EL (cell line): ENCODE measurements around the gene TTLL11.
"Not testable (repeated sequence)": the region's sequence is repeated elsewhere in the genome, so short reads cannot be mapped to it uniquely, and the experiment has no call there.

ENCODE experiments used
- DNase-seq: peaks from one replicate; pipeline ENCODE4 v3.0.0-alpha.2; 2016

Gene TTLL11

DNA sequence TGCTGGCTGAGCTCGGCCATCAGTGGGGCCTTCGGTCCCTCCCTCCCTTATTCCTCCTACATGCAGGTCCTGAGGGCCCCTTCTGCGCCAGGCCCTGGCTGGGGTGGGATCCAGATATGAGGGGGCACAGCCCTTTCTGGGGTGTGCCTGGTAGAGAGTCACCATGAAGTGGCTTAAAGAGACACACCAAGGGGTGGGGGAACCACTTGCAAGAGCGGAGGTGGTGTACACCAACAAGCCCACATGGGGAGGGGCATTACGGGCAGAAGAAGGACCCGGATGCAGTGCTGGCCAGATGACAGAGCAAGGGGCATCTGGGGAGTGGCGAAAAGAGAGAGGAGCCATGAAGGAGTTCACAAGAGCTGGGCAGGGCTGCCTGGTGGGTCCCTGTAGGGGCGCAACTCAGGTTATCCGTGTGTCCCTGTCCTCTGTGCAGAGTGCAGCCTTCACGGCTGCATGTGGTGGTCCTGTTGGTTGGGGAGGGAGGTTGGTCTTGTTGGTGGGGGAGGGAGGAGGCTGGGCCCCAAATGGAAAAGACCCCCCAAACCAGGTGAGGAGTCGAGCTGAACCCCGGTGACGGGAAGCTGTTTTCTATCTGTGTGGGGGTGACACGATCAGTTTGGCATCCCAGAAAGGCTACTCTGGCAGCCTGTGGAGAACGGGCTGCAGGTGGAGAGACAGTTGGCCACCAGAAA is 283.6 kb downstream of the TTLL11 start:
- DNase-seq: no peak

DNA sequence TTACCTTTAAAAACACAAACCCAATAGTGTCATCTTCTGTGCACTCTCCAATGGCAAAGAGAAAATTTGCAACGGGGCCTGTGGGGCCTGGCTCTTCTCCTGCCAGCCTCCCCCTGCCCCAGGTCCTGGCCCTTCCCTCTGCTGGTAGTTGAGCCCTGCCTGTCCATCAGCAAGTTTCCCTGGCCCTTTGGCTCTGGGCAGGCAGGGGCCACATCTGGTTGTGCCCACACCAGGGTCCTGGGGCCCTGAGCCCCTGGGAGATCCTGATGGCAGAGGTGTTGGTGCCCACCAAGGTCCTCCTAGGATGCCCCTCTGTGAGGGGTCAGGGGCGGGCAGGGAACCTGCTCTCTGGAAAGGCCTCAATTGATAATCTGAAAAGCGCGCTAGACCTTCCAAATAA is 284.3 kb downstream of the TTLL11 start:
- no peak for DNase-seq

DNA sequence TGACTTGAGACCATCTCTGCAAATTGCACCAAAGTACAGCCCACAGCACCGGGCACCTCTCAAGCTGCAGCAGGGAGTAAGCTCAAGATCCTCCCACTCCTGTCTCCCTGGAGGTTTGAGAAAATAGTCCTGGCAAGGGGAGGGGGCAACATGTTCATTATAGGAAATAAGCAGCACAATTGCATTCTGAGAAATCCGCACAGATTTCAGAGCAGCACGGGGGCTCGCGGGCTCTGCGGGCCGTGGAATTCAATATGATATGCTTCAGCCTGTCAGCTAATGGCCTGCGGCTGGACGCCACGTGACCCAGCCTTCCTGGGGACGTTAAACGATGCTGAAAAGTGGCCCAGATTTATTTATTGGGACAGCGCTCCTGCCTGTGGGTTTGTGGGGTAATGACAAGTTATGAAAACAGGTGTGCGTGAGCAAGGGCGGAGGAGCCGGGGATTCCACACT is 285.3 kb downstream of the TTLL11 start:
- no peak for DNase-seq

DNA sequence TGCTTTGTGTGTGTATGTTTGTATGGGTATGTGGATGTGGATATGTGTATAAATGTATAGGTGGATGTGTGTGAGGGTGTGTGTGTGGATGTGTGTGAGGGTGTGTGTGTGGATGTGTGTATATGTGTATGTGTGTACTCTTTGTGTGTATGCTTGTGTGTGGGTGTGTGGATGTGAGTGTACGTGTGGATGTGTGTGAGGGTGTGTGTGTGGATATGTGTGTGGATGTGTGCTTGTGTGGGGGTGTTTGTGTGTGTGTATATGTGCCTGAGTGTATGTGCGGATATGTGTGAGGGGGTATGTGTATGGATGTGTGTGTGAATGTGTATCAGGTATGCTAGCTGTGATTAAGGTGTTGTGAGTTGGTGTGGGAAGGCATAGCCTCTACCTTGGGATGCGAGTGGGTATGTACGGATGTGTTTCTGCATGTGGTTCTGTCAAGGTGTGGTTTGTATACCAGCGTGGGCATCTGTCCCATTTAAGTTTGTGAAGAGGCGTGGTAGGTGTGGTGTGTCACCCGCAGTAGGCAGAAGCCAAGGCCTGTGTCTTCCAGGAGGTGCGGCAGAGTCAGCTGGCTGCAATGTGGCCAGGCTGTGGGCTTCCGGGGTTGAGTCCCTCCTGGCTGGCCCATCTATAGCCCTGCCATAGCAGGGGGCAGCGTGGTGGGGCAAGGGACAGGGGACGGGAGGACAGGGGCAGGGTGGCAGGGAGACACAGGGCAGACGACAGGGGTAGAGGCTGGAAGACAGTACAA is 285.9 kb downstream of the TTLL11 start:
- DNase-seq: no peak

DNA sequence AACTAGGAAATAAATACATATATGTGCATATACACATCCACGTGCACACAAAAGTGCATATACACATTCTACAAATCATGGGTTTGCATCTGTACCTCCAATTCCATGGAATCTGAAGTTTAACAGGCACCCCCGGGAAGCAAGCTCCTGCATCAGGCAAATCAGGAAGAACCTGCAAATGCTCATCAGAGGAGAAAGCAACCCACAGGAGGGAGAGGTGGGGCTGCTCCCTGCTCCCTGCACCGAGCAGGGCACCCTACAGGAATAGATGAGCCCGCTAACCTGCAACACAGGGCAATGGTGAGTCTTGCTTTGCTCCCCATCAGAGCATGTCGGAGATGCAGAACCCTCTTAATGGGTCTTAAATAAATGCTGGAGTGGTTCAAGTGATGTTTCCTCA is 290.4 kb downstream of the TTLL11 start:
- DNase-seq: no peak

DNA sequence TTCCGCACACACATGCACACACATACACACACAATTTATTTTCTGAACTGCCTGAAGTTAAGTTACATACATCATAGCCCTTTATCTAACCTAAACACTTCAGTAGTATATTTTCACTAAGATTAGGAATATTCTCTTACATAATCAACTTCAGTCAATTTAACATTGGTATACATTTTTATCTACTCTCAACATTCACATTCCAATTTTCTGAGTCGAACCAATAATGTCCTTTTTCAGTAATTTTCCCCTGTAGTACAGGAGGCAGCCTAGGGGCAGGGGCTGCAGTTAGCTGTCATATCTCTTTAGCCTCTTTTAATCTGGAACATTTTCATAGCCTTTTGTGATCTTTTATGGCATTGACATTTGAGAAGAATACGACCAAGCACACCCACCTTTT is 291.5 kb downstream of the TTLL11 start:
- DNase-seq: no peak

DNA sequence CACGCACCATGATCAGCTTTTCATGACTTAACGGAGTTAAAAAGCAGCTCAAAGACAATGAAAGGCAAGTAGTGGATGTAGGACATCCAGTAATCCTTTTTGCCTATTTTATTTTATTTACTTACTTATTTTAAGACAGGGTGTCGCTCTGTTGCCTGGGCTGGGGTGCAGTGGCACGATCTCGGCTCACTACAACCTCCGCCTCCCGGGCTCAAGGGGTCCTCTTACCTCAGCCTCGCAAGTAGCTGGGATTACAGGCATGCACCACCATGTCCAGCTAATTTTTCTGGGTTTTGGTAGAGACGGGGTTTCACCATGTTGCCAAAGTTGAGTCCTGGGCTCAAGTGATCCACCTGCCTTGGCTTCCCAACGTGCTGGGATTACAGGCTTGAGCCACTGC is 292.7 kb downstream of the TTLL11 start:
- no peak for DNase-seq

DNA sequence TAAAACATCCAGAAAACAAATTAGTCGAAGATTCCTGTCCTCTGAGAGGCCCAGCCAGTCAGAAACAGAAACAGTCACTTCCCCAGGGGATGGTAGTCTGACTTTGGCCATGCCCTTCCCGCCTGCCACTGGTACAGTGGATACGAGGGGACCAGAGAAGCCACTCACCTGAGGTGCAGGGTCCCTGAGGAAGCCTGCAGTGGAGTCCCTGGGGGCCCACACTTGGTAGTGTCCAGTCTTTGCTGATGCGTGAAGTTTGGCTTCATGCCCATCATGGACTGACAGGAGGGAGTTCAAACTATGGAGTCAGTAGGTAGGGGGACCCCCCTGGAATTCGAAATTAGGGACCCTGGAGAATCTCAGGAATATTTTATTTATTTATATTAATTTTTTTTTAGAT is 294.2 kb downstream of the TTLL11 start:
- DNase-seq: no peak

DNA sequence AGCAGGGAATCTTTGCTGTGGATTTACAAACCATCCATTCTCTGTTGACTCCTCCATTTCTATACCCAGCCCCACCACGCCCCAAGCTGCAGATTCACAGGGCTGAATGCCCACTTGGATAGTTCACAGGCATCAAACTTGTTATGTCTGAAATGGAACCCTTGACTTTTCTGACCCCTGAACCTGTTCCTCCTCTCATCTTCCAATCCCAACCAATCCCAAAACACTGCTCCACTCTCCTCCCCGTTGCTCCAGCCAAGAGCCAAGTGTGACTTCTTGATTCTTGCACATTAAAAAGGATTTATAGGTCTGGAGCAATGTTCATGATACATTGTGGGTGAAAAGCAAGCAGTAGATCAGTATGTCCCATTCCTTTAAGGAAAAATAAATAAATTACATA is 296.0 kb downstream of the TTLL11 start:
- DNase-seq: no peak

DNA sequence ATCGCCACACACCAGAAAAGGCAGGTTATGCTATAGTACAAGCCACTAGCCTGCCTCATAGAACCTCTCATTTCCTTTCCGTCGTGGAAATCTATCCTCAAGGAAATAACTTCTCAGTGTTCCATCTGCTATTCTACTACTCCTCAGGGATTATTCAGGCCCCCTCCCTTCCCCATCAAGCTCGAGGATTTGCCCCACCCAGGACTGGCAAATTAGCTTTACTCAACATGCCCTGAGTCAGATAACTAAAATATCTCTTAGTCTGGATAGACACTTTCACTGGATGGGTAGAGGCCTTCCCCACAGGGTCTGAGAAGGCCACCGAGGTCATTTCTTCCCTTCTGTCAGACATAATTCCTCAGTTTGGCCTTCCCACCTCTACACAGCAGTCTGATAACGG is 298.8 kb downstream of the TTLL11 start:
- DNase-seq: not testable (repeated sequence)

DNA sequence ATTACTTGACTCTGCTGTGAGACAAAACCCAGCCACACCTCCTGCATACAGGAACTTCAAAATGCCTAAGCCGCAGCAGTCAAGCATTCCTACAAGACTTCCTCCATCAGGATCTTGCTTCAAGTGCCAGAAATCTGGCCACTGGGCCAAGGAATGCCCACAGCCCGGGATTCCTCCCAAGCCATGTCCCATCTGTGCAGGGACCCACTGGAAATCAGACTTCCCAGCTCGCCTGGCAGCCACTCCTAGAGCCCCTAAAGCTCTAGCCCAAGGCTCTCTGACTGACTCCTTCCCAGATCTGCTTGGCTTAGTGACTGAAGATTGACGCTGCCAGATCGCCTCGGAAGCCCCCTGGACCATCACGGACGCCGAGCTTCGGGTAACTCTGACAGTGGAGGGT is 300.6 kb downstream of the TTLL11 start:
- not testable (repeated sequence) for DNase-seq

DNA sequence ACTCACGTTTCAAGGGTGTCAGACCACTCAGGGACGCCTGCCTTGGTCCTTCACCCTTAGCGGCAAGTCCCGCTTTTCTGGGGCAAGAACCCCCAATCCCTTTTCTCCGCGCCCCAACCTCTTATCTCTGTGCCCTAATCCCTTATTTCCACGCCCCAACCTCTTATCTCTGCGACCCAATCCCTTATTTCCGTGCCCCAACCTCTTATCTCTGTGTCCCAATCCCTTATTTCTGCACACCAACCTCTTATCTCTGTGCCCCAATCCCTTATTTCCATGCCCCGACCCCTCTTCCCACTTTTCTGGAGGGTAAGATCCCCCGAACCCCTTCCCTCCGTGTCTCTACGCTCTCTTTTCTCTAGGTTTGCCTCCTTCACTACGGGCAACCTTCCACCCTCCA is 302.3 kb downstream of the TTLL11 start:
- DNase-seq: no peak

DNA sequence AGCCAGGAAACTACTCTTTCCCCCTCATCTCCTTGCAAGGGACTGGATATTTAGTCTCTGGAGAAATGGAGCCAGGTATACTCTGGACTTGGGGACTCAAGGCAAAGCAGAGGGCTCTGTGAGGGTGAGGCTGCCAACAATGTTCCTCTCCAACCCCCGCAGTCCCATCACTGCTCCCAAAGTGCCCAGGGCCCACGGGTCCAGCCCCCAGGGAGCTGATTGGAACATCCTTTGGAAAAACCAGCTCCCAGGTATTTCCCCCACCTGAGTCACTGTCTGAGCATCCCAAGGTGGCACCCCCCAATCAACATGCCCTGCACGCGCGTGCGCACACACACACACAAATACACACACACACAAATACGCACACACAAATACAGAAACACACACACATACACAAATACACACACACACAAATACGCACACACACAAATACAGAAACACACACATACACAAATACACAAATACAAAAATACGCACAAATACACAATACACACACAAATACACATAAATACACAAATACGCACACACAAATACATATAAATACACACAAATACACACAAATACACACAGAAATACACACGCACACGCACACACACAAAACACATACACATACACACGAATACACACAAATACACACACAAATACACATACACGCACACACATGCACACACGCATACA is 304.3 kb downstream of the TTLL11 start:
- DNase-seq: no peak

DNA sequence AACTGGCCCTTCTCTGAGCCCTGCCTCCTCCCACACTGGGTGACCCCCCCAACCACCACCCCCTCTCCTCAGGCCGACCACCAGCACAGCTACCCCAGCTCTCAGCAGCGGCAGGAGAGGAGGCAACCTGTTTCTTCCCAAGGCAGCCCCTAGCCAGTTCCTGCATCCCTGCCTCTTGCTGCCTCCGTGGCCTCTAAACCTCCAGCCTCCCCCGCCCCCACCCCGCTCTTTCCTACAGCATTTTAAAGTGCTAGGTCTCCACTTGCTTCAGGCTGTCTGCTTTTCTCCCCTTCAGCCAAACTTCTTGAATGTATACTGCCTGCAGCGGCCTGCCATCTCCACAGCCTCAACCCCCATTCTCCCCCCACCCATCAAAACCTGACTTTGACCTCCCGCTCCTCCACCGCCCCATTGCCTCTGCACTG is 306.1 kb downstream of the TTLL11 start:
- no peak for DNase-seq

DNA sequence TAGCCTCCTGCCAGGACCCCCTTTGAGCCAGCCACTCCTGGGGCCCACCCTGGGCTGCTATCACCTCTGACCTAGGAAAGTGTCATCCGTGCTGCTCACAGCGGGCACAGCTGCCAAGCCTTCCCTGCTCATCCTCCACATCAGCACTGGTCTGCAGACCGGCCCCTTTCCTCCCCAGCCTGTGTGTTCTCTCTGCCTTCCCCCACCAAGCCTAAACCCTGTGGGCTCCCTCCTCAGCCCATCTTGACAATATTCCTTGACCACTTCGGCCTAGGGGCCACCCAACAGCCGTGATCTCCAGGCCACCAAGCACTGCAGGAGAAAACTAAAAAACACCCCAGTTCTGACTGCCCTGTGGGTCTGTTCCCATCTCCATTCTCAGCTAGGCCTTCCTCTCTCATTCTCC is 306.6 kb downstream of the TTLL11 start:
- DNase-seq: no peak

DNA sequence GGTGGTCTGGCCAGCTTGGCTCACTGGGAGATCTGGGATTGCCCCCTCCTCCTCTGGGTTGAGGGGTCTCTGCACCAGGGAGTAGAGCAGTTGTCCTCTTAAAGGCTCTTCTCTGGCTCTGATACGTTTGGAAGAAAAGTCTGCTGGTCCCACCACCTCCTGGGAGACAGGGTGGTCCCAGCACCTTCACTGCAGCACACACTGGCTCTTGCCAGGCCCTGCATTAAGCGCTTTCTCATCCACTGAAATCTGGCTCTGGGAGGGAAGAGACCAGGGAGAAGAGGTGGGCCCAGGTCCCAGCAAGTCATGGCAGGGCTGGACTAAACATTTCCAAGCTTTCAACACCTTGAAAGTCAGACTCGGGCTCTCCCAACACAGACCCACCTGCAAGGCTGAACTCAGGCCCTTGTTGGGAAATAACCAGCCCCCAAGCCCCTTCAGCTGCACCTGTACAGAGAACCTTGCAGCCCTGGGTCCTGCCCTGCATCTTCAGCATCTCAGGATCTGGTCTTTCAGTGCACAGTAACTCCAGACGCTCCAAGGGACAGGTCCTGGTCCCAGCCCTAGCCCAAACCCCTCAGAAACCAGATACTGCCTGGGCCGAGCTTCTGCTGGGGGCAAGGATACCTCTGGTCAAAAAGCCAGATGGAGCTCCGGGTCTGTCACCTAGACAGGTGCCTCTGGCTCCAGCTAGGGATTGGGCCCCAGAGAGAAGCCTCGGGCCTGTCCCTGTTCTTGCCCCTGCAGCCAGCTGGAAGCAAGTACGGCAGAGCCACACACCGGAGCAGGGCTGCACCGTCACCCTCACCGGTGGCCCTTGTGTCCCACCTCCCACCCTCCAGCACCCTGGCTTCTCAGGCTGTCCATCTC is 307.2 kb downstream of the TTLL11 start:
- DNase-seq: no peak

DNA sequence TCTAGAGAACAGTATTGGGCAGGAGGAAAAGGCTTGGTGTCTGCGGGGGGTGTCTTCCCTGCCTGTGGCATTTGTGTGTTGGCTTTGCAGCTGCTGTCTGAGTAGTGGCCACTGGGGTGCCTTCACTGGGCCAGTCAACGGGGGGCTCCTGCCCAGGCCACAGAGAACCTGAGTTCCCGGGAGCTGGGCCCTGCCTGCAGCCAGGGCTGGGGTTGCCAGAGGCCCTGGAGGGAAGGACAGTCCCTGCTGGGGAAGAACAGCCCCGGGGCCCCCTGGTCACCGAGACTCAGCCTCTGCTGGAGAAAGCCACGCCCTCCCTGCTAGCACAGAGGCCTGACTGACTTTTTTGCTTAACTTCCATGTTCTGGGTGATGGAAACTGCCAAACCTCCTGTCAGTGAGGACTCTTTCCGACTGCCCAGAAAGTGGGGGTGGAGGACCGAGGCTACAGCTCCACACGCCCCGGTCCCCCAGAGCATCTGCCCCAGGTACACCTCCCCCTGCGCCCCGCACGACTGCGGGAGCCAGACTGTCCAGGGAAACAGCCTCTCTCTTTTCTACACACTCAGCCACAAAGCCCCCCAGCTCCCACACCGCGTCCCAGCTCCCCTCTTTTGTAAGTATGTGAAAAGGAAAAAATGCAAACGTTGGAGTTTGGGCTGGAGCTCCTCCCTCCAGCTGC is 308.2 kb downstream of the TTLL11 start:
- no peak for DNase-seq

DNA sequence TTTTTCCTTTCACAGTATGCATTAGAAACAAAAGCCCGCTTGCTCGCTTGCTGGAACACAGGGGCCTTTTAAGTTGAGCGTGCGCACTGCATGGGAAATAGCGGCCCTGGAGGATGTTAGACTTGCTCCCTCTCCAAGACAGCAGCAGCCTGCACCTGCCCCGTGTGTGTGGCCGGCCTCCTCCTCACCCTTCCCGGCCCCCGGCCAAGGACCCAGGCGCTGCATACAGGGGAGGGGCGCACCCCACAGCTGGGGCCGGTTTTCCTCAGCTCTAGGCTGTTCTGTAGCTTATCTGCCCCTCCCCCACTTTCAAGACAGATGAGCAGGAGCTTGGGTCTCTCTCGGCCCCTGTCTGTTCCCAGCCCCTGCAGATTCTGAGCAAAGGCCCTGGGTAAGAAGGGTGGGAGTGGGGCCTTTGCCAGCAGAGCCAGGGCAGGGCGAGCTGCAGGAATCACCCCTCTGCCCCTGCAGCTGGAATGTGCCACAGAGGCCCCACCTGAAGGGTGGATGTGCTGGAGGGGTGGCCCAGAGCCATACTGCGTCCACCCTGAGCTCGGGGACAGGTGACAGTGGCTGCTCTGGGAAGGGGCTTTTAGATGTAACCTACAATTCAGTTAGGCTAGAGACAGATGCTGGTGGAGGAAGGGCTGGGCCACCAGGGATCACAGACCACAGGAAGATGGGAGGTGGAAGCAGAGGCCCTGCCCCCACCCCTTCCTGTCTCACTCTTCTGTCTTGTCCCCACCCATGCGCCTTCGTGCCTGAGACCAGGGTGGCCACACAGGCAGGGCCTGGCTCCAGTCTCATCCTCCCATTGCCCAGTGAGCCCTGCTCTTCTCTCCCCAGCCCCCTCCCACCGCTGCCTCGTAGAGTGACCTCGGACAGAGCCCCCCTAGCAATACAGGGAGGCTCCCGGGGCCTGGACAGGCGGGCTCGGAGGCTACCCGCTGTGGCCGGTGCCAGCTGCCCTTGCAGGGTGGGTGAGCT is 309.3 kb downstream of the TTLL11 start:
- DNase-seq: no peak

DNA sequence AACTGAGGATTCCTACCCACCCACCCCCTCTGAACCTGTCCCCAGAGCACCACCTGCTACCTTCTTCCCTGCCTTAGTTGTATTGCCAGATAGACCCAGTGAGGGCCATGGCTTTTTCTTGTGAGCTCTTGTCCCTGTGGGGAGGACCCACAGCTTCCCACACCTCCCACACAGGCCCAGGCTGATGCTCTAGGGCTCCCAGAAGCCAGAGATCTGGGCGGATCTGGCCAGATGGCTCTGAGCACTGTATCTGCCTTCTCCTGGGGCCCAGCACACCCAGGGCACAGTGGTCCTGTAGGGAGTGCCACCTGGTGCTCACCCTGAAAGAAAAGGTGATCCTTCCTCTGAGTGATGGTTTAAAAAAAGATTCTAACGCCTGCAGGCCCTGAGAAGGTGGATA is 310.0 kb downstream of the TTLL11 start:
- DNase-seq: no peak

DNA sequence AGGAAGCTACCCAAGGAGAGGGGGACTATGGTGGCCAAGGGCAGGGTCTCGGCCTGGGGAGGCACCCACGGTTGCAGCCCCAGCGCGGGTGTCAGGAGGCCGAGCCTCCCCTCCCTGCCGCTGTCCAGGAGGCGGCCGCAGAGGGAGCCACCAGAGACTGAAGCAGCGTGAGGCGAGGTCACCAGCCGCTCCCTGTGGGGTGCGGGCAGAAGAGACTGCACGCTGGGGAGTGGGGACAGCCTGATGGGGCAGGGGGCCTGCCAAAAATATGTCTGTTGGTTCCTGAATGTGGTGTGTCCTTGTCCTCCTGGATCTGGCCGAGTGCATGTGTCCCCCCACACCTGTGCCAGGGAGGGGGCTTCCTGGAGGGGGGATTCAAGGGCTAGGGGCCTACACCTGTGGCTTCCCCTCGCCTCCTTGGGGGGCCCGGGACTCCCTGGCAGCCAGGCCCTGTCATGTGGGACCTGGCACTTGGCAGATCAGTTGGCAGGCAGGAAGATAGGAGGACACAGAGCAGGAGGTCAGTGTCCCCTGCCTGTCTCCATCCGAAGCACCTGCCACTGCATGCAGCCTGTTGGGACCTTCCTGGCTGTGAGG is 310.5 kb downstream of the TTLL11 start:
- no peak for DNase-seq
